GM19452 (cell line): Measurements from ENCODE around the gene CLRN3.
A peak's percentile ranks its signal among the peaks of the same experiment; 100 is the strongest.

ENCODE experiments used
- ATAC-seq: cut with Tn5 transposase; IDR thresholded peaks from one replicate; pipeline ENCODE4 v1.9.1; 2021; ENCODE audit not compliant: unreplicated experiment

CLRN3 gene

DNA sequence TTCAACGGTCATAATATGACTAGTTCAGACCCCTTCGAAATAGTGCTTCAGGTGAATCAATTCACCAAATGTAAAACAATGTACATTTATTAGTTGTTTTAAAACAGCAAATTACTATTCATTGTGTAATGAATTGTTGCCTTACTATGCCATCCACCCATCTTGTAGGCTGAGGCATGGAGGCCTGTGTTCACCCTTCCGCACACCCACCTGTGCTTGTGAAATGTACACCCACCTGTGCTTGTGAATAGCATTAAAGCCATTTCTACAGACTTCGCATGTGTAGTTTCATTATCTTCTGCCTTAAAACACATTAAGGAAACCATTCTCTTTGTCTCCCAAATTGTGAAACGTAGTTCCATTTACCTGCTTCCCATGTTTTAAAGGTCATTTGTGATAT lies 16.8 kb downstream of the CLRN3 start:
- no peak for ATAC-seq

DNA sequence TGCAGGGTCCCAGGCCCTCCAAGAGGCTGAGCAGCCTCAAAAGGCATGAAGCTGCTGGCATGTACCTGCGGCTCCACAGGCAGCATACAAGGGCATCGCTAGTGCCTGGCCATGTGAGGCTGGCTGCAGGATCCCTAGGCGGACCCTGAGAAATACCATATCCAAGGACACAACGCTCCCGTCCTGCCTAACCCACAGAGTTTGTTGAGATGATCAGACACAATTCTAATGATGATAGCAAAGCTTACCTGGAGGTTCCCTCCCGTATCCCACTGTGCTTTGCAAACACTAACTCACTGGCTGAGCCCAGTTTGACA lies 17.3 kb downstream of the CLRN3 start:
- no peak for ATAC-seq

DNA sequence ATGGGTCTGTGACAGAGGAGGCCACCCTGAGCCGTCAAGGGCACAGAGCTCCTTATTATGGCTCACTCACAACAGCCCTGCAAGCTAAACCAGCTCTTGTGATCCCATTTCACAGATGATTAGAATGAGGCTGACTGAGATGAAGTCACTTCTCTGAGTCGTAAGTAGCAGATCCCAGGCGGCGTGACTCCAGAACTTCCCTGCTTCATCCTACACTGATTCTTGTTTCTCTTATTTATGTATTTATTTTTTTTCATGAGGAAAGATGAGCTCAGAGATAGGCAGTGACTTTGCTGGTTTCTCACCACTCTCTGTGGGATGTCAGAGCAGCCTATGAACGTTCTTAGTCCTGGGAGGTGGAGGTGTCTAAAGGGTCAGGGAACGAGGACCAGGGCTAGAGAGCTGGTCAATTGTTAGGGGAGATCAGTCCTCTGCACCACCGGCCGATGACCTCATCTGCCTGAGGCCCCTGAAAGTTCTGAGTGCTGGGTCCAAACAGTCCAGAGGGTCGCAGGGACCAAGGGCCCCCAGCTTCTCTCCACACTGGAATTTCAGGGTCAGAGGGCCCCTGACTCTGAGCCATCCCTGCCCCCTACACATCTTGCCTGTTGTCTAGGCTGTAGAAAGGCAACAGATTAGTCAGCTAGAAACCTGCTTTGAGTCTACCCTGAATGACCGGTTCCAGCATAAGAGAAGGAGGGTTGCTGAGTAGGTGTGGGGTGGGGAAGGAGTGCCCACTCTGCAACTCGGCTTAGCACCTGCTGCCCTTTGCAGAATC lies 17.9 kb downstream of the CLRN3 start:
- no peak for ATAC-seq

DNA sequence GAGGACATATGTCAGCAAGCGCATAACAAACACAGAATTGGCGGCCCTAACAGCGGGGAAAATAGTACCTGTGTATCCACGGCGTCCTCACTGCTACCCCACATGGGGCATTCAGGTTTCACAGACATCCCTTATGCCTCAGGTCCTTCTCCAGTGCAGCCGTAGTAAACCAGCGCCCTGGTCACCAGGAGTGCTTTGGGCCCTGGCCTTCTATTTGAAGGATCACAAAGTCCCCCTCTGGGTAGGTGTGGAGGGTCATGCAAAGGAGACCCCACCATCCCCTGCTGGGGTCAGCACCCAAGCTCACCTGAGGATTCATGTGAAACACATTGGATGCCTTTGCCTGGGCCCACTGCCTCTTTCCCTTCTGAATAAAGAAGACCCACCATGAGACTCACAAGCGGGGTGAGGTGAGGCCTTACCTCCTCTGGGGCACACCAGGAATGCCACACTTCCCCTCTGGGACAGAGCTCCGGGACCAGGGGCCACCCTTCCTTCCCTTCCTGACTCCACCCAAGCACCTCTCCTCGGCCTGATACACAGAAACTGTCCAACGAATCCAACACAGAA lies 18.8 kb downstream of the CLRN3 start:
- ATAC-seq = no peak

- ATAC-seq = no peak
Observed at GRCh38 chr10:127872871-127873600, 19.7 kb downstream of the CLRN3 start.

DNA sequence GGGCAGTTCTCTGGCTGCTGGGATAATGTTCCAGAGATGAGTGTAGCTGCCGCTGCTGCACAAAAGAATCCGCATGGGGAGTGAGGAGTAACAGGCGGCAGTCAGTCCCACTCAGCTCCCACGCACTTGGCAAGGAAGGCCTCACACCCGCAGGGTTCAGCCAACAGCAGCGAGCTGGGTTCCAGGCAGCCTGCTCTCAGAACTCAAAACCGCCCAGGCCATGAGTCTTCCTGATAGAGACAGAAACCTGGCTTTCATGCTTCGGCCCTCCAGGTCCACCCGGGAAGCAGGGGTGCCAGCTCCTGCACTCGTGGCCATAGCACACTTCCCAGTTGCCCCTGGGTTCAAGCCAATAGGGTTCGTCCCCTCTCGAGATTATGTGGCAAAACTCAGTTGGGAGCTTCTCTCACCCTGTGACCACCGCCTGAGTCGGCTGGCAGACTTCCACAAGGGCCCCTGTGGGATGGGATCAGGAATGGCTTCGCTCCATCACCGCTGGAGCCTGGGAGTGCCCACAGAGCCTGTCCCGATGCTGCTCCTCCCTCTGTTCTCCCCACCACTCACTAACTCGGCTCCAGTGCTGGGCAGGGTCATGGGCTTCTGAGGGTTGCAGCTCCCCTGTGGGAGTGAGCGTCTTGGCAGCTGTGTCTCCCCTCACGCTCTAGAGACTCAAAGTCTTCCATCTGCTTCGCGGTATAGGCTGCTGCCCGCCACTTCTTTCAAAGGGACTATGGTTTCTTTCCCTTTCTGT lies 20.6 kb downstream of the CLRN3 start:
- ATAC-seq = no peak

GRCh38 chr10:127871631-127872010 lies 21.1 kb downstream of the CLRN3 start:
- ATAC-seq = no peak

- ATAC-seq = no peak
Observed at GRCh38 chr10:127869329-127869728, 23.4 kb downstream of the CLRN3 start.

- no peak for ATAC-seq
Observed at GRCh38 chr10:127867805-127868204, 24.9 kb downstream of the CLRN3 start.

DNA sequence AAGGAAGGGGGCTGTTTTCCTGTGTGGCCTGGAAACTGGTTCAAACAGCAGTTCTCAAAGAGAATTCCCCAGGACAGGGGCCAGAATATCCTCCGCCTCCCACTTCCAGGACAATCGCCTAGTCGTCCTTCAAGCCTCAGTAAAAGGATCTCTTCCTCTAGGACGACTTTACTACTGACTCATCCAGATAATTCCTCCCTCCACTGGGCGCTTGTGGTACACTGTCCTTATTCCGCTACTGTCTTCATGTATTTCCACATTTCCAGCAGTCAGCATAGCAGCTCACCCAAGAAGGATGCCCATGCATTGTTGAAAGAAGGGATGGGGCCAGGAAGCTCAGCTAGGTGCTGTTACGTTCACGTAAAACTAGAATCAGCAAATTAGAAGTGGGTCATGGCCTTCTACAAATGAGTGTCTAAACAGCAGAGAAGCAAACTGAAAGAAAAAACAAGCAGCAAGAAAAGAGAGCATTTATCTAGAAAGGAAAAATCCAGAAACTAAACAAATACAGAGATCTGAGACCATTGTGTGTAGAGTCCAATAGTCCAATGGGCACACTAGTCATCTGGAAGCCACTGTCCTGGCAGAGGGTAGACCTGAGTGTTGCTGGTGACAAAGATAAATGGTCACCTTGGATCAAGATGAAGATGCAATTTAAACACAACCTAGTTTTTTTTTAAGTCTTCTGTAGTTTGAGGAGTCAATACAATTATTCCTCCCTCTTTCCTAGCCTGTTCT lies 26.3 kb downstream of the CLRN3 start:
- ATAC-seq = no peak

- no peak for ATAC-seq
Observed at GRCh38 chr10:127863231-127863825, 29.4 kb downstream of the CLRN3 start.

DNA sequence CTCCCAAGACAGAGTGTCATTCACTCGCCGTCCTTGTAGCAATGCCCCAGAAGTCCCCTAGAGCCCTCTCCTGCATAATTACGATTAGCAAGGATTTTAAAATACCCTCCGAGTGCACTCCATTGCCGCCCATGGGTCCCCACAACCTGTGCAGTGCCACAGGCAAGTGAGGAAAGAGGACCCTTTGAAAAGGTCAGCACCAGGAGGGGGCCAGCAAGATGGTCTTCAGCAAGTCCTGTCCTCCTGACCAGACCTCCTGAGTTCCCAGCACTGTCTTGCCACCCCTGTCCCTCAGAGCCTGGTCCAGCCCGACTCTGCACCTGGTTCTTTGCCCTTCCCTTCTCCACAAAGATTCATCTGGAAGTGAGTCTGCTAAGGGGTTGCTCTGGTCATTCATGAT lies 32.1 kb downstream of the CLRN3 start:
- ATAC-seq = no peak

- no peak for ATAC-seq
Observed at GRCh38 chr10:127855976-127856375, 36.8 kb downstream of the CLRN3 start.

GRCh38 chr10:127855591-127855881 lies 37.2 kb downstream of the CLRN3 start:
- no peak for ATAC-seq

DNA sequence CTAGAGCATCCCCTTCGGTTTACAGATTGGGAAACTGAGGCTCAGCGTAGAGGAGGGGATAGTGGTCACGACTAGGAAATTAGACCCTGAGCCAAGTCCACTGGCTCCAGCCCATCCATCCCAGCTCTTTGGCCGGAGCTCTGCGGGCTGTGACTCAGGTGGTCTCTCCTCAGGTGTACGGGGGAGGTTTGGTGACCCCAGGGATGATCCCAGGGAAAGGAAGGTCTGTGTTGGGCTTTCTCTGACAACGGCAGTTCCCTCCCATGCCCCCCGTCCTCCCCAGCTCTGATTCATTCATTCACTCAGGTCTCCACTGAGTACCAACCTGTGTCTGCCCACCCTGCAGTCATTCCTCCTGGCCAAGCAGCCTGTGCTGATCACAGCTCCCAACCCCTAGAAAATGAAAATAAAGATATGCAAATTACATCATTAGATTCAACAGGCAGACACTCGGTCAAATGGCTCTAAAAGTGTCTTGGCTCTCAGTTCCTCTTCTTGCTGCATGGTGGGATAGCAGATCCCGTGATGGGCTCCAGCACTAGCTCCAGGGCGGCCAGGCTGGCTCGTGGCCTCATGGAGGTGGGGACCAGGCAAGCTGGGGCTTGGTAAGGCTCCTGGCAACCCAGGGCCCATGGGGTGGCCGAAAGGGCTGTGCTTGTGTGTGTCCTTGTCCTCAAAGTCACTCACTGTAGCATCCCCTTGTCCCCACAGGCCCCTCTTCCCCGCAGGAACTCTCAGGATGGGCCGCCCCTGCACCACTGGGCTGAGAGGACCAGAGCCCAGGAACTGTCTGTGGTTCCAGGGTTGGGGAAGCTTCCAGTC lies 37.8 kb downstream of the CLRN3 start:
- peak; percentile 60 for ATAC-seq

DNA sequence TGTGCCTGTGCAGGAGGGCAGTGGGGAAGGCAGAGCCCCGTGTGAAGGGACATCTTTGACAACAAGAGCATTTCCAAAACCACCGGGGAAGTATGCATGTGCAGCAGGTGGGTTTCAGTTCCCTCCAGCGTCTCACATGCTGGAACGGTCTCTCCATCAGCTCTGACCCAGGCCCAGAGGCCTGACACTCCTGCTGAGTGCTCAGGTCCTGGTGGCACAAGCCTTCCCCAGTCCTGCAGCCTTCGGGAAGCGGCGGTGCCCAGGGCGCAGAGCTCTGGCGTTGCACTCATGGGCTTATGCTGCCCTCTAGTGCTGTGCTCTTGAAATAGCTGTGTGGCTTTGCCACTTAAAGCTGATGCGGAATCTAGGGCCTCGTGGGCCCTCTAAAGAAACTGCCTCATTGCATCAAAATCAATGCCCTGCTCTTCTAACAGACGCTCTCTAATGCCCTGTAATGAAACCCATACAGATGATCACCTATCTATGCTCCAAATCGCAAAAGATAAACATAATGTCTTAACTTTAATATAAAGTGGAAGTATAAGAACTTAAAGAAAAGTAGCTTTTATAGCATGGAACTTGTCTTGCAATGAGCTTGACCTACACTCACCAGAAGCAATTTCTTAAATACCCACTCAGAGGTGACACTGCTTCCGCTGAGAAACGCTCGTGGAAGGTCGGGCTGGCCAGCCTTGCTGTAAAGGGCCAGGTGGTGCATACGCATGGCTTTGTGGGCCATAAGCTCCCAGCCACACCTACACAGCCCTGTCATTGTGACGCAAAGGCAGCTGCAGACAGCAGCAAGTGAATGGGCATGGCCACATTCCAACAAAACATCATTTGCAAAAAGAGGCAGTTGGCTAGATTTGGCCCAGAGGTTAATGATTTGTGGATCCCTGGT lies 38.6 kb downstream of the CLRN3 start:
- peak; percentile 73 for ATAC-seq

- no peak for ATAC-seq
Observed at GRCh38 chr10:127852456-127852855, 40.3 kb downstream of the CLRN3 start.

GRCh38 chr10:127851661-127852194 lies 41.0 kb downstream of the CLRN3 start:
- no peak for ATAC-seq

DNA sequence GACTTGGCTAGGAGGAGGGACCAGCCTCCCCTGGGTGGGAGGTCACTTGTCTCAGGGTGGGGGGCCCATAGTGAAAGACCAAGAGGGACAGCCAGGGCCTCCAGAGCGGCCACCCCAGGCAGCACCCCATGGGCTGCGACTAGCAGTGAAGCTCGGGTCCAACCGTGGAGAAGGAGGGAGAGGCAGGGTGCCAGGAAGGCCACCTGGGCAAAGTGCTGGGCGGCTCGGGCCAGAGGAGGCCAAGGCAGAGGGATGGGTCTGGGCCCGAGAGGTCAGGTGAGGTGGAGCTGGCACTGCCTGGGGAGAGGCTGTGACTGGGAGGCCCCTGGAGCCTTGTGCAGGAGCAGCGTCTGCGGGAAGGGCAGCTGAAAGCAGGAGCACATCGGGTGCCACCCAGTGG lies 41.8 kb downstream of the CLRN3 start:
- no peak for ATAC-seq
